Activated CD8-positive, alpha-beta T cell treated with anti-CD3 and anti-CD28 coated beads for 36 hours (primary cell): ENCODE measurements around the gene TIMP2. TPM values are rescaled to one million over a fixed set of nuclear protein-coding genes. Genes with fewer than 3 reads are reported as not detected.

Experiments used
- ATAC-seq: fragments of 200-7000 bp; cut with Tn5 transposase; one replicate; pipeline ENCODE4 v1.10.0; 2021; ENCODE audit warnings: mild to moderate bottlenecking, moderate library complexity
- CTCF ChIA-PET: fragments of 350-600 bp; sonication (Branson Sonifier 250); formaldehyde crosslinking; loops from one replicate; lab custom pipeline; 2021; ENCODE audit warnings: antibody characterized with exemption; lab: Charles Lee
- POLR2A ChIA-PET: fragments of 350-600 bp; sonication (Branson Sonifier 250); formaldehyde crosslinking; loops from one replicate; lab custom pipeline; 2021; ENCODE audit warnings: antibody characterized with exemption; lab: Charles Lee
- DNase-seq: peaks from one replicate; pipeline ENCODE4 v3.0.0-alpha.2; 2020
- H3K27ac Mint-ChIP-seq: one replicate; pipeline ENCODE4 v1.8.0; 2021; ENCODE audit warnings: mild to moderate bottlenecking, mixed read lengths
- H3K27me3 Mint-ChIP-seq: one replicate; pipeline ENCODE4 v1.8.0; 2021; ENCODE audit warnings: mixed read lengths
- H3K36me3 Mint-ChIP-seq: one replicate; pipeline ENCODE4 v1.8.0; 2021; ENCODE audit warnings: low read depth, mixed read lengths
- H3K4me1 Mint-ChIP-seq: one replicate; pipeline ENCODE4 v1.8.0; 2021; ENCODE audit warnings: low read depth, mixed read lengths
- H3K4me3 Mint-ChIP-seq: one replicate; pipeline ENCODE4 v1.8.0; 2021; ENCODE audit warnings: mild to moderate bottlenecking, moderate library complexity, mixed read lengths
- H3K9me3 Mint-ChIP-seq: one replicate; pipeline ENCODE4 v1.8.0; 2021; ENCODE audit warnings: mixed read lengths
- CTCF ChIP-seq: fragments of 200-600 bp; IDR thresholded peaks from one replicate; pipeline ENCODE4 v1.8.0; 2022; ENCODE audit warnings: antibody characterized with exemption, mild to moderate bottlenecking
- intact Hi-C: fragments of 100-400 bp; cut with micrococcal nuclease; formaldehyde crosslinking; loops from one replicate; pipeline ENCODE4 v1.10.0; 2022
- total RNA-seq, 2 experiments: library from RNA; stranded (reverse); gene quantifications; one replicate each; pipeline ENCODE4 v1.2.3, GENCODE V29; 2021

The TIMP2 gene
- total RNA-seq, 2 experiments from 2014 or later, result 2.4 to 2.5 TPM

DNA sequence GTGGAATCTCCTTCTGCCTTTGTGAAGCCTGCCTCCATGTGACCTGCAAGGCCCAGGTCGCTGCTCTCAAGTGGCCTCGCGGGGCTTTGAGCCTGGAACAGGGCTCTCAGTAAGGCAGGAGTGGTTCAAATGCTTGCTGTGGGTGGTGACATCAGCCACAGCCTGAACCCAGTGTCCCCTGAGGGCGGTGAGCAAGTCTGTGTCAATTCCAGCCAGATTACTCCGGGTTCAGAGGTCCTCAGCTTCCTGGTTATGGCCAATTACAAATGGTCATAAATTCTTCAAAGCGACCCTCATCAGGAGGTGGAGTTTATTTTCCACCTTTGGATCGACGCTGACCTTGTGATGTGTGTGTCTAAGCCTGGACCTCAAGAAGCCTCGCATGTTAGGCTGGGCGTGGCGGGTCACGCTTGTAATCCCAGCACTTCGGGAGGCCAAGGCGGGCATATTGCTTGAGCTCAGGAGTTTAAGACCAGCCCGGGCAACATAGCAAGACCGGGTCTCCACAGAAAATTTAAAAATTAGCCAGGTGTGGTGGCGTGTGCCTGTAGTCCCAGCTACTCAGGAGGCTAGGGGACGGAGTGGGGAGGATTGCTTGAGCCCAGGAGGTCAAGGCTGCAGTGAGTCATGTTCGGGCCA, 37.3 kb upstream of the TIMP2 start:
- ATAC-seq, result no peak
- Mint-ChIP-seq H3K4me3 (no peak overlapping the region), H3K4me1 (no peaks in the 10 kb centered on the region), H3K27me3 (no peaks in the 10 kb centered on the region), H3K27ac (no peak overlapping the region), H3K9me3 (no peaks in the 10 kb centered on the region), H3K36me3 (no peaks in the 10 kb centered on the region)
- intact Hi-C loops, result no loop called here
- ChIA-PET POLR2A (interaction anchor here (0.7 to 1.1 kb wide), 2 partner anchors 108 to 328 kb away, joined by 3 read pairs; no protein-coding TSS in a partner anchor), CTCF (interaction anchor here (4.4 kb wide), 1 partner anchor 9 kb away, joined by 15 read pairs; no protein-coding TSS in a partner anchor)
- no peak for TF ChIP-seq CTCF
- DNase-seq, result no peak

DNA sequence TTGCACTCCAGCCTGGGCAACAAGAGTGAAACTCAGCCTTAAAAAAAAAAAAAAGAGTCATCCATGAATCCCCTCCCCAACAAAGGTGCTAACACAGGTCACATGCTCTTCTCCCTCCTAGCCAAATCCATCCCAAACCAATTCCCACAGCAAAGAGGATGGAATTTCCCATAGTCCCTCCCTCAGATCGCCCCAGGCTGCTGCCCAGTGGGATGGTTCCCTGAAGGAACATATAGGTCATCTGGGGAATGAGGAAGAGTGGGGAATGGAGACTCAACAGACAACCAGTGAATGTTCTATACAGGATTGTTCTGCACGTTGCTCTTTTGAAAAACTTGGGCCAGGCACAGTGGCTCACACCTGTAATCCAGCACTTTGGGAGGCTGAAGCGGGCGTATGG, 36.4 kb upstream of the TIMP2 start:
- no peak for DNase-seq
- POLR2A ChIA-PET, result interaction anchor here (0.7 kb wide), 1 partner anchor 329 kb away, joined by 3 read pairs; no protein-coding TSS in a partner anchor
- no peaks in the 10 kb centered on the region for H3K27me3 Mint-ChIP-seq

DNA sequence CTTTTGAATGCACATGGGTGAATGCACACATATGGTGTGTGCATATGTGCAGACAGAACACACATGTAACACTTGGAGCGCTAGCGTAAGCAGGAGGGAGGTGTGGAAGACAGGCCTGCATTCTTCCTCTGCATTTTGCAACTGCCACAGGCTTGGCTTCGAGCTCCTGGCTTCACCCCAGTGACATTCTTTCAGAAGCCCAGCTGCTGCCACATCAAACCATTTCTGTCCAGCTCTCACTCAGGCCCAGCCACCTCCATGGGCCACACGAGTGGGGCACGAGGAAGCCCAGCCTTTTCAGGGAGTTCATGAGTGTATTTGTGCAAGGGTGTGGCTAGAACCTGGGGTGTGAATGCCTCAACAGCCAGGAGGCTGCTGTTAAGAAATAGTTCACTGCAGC, 35.7 kb upstream of the TIMP2 start:
- ChIA-PET POLR2A (no interaction called here), CTCF (interaction anchor here (2.0 to 4.4 kb wide), 2 partner anchors 11 to 96 kb away, joined by 8 to 15 read pairs; no protein-coding TSS in a partner anchor)
- no peak for TF ChIP-seq CTCF
- Mint-ChIP-seq H3K36me3 (no peaks in the 10 kb centered on the region), H3K4me3 (no peak overlapping the region), H3K4me1 (no peaks in the 10 kb centered on the region), H3K9me3 (no peaks in the 10 kb centered on the region), H3K27me3 (no peaks in the 10 kb centered on the region), H3K27ac (no peak overlapping the region)
- intact Hi-C loops, result no loop called here
- no peak for ATAC-seq
- no peak for DNase-seq

More for the DNA sequence above, 36.4 kb upstream of the TIMP2 start:
- intact Hi-C loops, result no loop called here
- no peak for ATAC-seq
- Mint-ChIP-seq H3K36me3 (no peaks in the 10 kb centered on the region), H3K4me1 (no peaks in the 10 kb centered on the region), H3K27ac (no peak overlapping the region), H3K4me3 (no peak overlapping the region), H3K9me3 (no peaks in the 10 kb centered on the region)
- TF ChIP-seq CTCF, result no peak
- CTCF ChIA-PET, result interaction anchor here (2.0 to 4.4 kb wide), 2 partner anchors 10 to 96 kb away, joined by 8 to 15 read pairs; no protein-coding TSS in a partner anchor

GRCh38 chr17:78959803-78960202, 34.6 kb upstream of the TIMP2 start:
- DNase-seq, result no peak
- Mint-ChIP-seq H3K27ac (no peak overlapping the region), H3K9me3 (no peaks in the 10 kb centered on the region), H3K27me3 (no peaks in the 10 kb centered on the region), H3K4me3 (no peak overlapping the region), H3K36me3 (no peaks in the 10 kb centered on the region), H3K4me1 (no peaks in the 10 kb centered on the region)
- no peak for ATAC-seq
- no peak for TF ChIP-seq CTCF
- ChIA-PET CTCF (interaction anchor here (2.0 to 4.4 kb wide), 2 partner anchors 12 to 95 kb away, joined by 8 to 15 read pairs; no protein-coding TSS in a partner anchor), POLR2A (no interaction called here)
- intact Hi-C loops, result no loop called here

DNA sequence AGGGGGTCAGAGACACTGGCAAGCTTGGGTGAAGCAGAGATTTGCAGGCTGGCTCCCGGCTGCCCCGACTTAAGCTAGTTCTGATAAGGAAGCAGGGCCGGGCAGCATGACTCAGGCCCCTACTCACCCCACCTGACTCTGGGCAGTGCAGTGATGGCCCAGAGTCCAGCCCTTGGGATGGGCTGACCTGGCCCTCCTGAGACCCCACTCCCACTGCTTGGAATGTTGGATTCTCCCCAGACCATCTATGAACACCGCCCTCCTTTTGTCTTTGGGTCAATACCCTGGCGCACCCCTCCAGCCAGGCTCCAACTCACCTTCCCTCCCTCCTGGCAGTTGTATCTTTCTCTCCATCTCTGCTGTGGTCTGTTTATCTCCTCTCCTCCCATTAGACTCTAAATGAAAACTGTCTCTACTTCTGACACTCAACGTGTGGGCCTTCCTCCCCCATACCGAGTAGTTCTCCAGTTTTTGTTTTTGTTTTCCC, 33.5 kb upstream of the TIMP2 start:
- intact Hi-C loops, result no loop called here
- ChIA-PET POLR2A (no interaction called here), CTCF (interaction anchor here (0.6 to 4.4 kb wide), 2 partner anchors 13 to 115 kb away, joined by 3 to 15 read pairs; no protein-coding TSS in a partner anchor)
- Mint-ChIP-seq H3K27ac (no peak overlapping the region), H3K4me1 (no peaks in the 10 kb centered on the region), H3K4me3 (no peak overlapping the region), H3K27me3 (no peaks in the 10 kb centered on the region), H3K9me3 (no peaks in the 10 kb centered on the region), H3K36me3 (no peaks in the 10 kb centered on the region)
- no peak for DNase-seq
- ATAC-seq, result no peak
- no peak for TF ChIP-seq CTCF
